IMR-90 (cell line): Measurements from ENCODE around the gene POLR1C. TPM values are rescaled to one million over a fixed set of nuclear protein-coding genes. Genes with fewer than 3 reads are reported as not detected.
A peak's percentile ranks its signal among the peaks of the same experiment; 100 is the strongest.

ENCODE experiments used
- ATAC-seq: fragments of 200-7000 bp; cut with Tn5 transposase; 2 replicates; pipeline ENCODE4 v1.9.1; 2020; ENCODE audit warnings: low read depth, mild to moderate bottlenecking, moderate library complexity
- BruUV-seq: library from RNA; stranded (reverse); fragments of 400-500 nt; replicated peaks from 2 replicates; lab custom pipeline; 2021; lab: Mats Ljungman, UMichigan
- CTCF ChIA-PET: fragments of 300-600 bp; formaldehyde crosslinking; extraction: SDS; loops from one replicate; lab custom pipeline; 2021; ENCODE audit warnings: antibody characterized with exemption; lab: Yijun Ruan, JAX
- POLR2A ChIA-PET: fragments of 300-600 bp; sonication (Branson Sonifier 250); formaldehyde crosslinking; loops from one replicate; lab custom pipeline; 2022; ENCODE audit warnings: antibody characterized with exemption; ENCODE audit not compliant: unreplicated experiment; lab: Charles Lee
- DNase-seq: peaks from one replicate; pipeline ENCODE4 v3.0.0; 2013
- H2AFZ ChIP-seq: replicated peaks from 2 replicates; pipeline ENCODE3; 2013; ENCODE audit warnings: low read length, mild to moderate bottlenecking; ENCODE audit not compliant: poor library complexity
- H2AK5ac ChIP-seq: 2 replicates; pipeline ENCODE4 v1.6.1; 2013; ENCODE audit warnings: low read depth, low read length, inconsistent platforms
- H2AK9ac ChIP-seq: replicated peaks from 2 replicates; pipeline ENCODE3; 2013; ENCODE audit warnings: mild to moderate bottlenecking, low read depth, low read length, moderate library complexity; ENCODE audit not compliant: poor library complexity
- H2BK120ac ChIP-seq: 2 replicates; pipeline ENCODE4 v1.6.1; 2013; ENCODE audit warnings: low read depth, low read length, inconsistent platforms
- H2BK15ac ChIP-seq: 3 replicates; pipeline ENCODE4 v1.6.1; 2013; ENCODE audit warnings: low read depth, low read length, inconsistent platforms
- H2BK20ac ChIP-seq: 2 replicates; pipeline ENCODE4 v1.6.1; 2013; ENCODE audit warnings: low read depth, mild to moderate bottlenecking, inconsistent platforms, low read length, moderate library complexity
- H2BK5ac ChIP-seq: 2 replicates; pipeline ENCODE4 v1.6.1; 2013; ENCODE audit warnings: mild to moderate bottlenecking, low read depth, low read length, inconsistent platforms; ENCODE audit not compliant: poor library complexity, severe bottlenecking
- H3K14ac ChIP-seq: replicated peaks from 2 replicates; pipeline ENCODE4 v1.6.1; 2013; ENCODE audit warnings: low read depth, low read length, inconsistent platforms
- H3K18ac ChIP-seq: 2 replicates; pipeline ENCODE4 v1.6.1; 2013; ENCODE audit warnings: low read depth, low read length, control low read depth
- H3K23ac ChIP-seq: 2 replicates; pipeline ENCODE4 v1.6.1; 2013; ENCODE audit warnings: low read depth, low read length, inconsistent platforms
- H3K27ac ChIP-seq: 2 replicates; pipeline ENCODE4 v1.5.1; 2013; ENCODE audit warnings: mild to moderate bottlenecking, control low read depth, low read length; ENCODE audit not compliant: insufficient read depth
- H3K27me3 ChIP-seq: 2 replicates; pipeline ENCODE4 v1.6.1; 2013; ENCODE audit warnings: low read length; ENCODE audit not compliant: control insufficient read depth, insufficient read depth
- H3K36me3 ChIP-seq: 2 replicates; pipeline ENCODE4 v1.6.1; 2013; ENCODE audit warnings: low read length, mixed read lengths; ENCODE audit not compliant: control insufficient read depth, insufficient read depth
- H3K4ac ChIP-seq: 2 replicates; pipeline ENCODE4 v1.6.1; 2013; ENCODE audit warnings: low read depth, low read length, inconsistent platforms
- H3K4me1 ChIP-seq: 2 replicates; pipeline ENCODE4 v1.6.1; 2013; ENCODE audit warnings: low read length, mixed read lengths; ENCODE audit not compliant: control insufficient read depth, insufficient read depth
- H3K4me2 ChIP-seq: 2 replicates; pipeline ENCODE4 v1.6.1; 2013; ENCODE audit warnings: low read depth, mild to moderate bottlenecking, control low read depth, low read length, moderate library complexity
- H3K4me3 ChIP-seq: 2 replicates; pipeline ENCODE4 v1.5.1; 2013; ENCODE audit warnings: low read depth, mild to moderate bottlenecking, control low read depth, low read length, moderate library complexity; ENCODE audit not compliant: insufficient read depth
- H3K56ac ChIP-seq: 2 replicates; pipeline ENCODE4 v1.6.1; 2013; ENCODE audit warnings: low read length, inconsistent platforms; ENCODE audit not compliant: insufficient read depth; ENCODE audit errors: extremely low read depth
- H3K79me1 ChIP-seq, 2 experiments: 2 replicates each; pipeline ENCODE4 v1.6.1; 2013; ENCODE audit warnings: low read length in 2 of 2, inconsistent platforms in 1 of 2, low read depth in 1 of 2
- H3K9ac ChIP-seq: 2 replicates; pipeline ENCODE4 v1.6.1; 2013; ENCODE audit warnings: low read depth, low read length, control low read depth
- H3K9me1 ChIP-seq: 2 replicates; pipeline ENCODE4 v1.6.1; 2013; ENCODE audit warnings: low read length, inconsistent platforms; ENCODE audit not compliant: insufficient read depth
- H3K9me3 ChIP-seq: 2 replicates; pipeline ENCODE4 v1.6.1; 2013; ENCODE audit warnings: low read length; ENCODE audit not compliant: control insufficient read depth, insufficient read depth
- H4K20me1 ChIP-seq: 2 replicates; pipeline ENCODE4 v1.6.1; 2013; ENCODE audit warnings: low read length, inconsistent platforms; ENCODE audit not compliant: insufficient read depth
- H4K5ac ChIP-seq: 2 replicates; pipeline ENCODE4 v1.6.1; 2013; ENCODE audit warnings: mild to moderate bottlenecking, low read depth, low read length, control low read depth
- H4K8ac ChIP-seq, 2 experiments: 2 replicates each; pipeline ENCODE4 v1.6.1; 2013; ENCODE audit warnings: low read depth in 2 of 2, low read length in 2 of 2, control low read depth in 1 of 2, inconsistent platforms in 1 of 2
- H4K91ac ChIP-seq: 2 replicates; pipeline ENCODE4 v1.6.1; 2013; ENCODE audit warnings: low read depth, low read length, inconsistent platforms; ENCODE audit not compliant: insufficient read depth
- CTCF ChIP-seq: conservative IDR thresholded peaks from 2 replicates; pipeline ENCODE4 v1.5.1; 2012; ENCODE audit warnings: mild to moderate bottlenecking, low read depth, low read length, improper control_type of control experiment
- ELK1 ChIP-seq: fragments of 150-350 bp; IDR thresholded peaks from 2 replicates; pipeline ENCODE4 v1.6.1; 2016; ENCODE audit warnings: low read depth, mild to moderate bottlenecking, low read length, moderate library complexity, borderline replicate concordance
- POLR2A ChIP-seq: IDR thresholded peaks from 2 replicates; pipeline ENCODE4 v1.6.1; 2012; ENCODE audit warnings: mild to moderate bottlenecking, low read depth, low read length
- WGBS, 2 experiments: methylation state at CpG; one replicate each; pipeline versions ENCODE4 v1.1.5 to v1.1.7; 2013; ENCODE audit warnings: missing lambda C conversion rate in 2 of 2; ENCODE audit not compliant: insufficient read length in 1 of 2; ENCODE audit errors: extremely low coverage in 2 of 2; 5-methylcytosine and 5-hydroxymethylcytosine counted together
- dilution Hi-C: fragments of 300-500 bp; cut with HindIII; formaldehyde crosslinking; loops from one replicate; pipeline ENCODE4 v1.14.3; 2018; ENCODE audit warnings: low sequenced_read_pairs; ENCODE audit not compliant: unreplicated experiment
- in situ Hi-C: fragments of 300-500 bp; cut with MboI; formaldehyde crosslinking; loops from 3 replicates; pipeline ENCODE4 v1.14.3; 2019; ENCODE audit warnings: low sequenced_read_pairs, inconsistent platforms, mixed read lengths
- intact Hi-C: fragments of 100-400 bp; cut with micrococcal nuclease; formaldehyde crosslinking; loops from 2 replicates; pipeline ENCODE4 v1.10.0; 2022
- polyA plus RNA-seq, 3 experiments: library from polyadenylated mRNA; depleted of rRNA; stranded (reverse); fragments of >200 nt; gene quantifications; 2 replicates each; pipeline ENCODE4 v1.2.3, GENCODE V29; 2012; ENCODE audit warnings: low replicate concordance in 1 of 3
- total RNA-seq: library from RNA; depleted of rRNA; stranded (reverse); fragments of >200 nt; gene quantifications from 2 replicates; pipeline ENCODE4 v1.2.3, GENCODE V29; 2012

The POLR1C gene
- total and polyA plus RNA-seq, 2 of the 4 experiments (the other 2 are of a cell fraction): 46.1 to 72.6 TPM

- Histone ChIP-seq H3K4me3 (no peak overlapping the region), H2AK9ac (peak overlapping the region; percentile 67), H3K14ac (0 out of 2 replicates have a peak overlapping the region, but pooled peaks have one; percentile 27), H2BK5ac (peak overlapping the region; percentile 71), H3K27ac (no peak overlapping the region), H3K18ac (no peak overlapping the region), H2BK120ac (peak overlapping the region; percentile 75), H3K4me1 (peaks cover 46% of the 10 kb centered on the region), H3K4me2 (no peak overlapping the region), H3K9me3 (no peaks in the 10 kb centered on the region), H3K9me1 (peaks cover 34% of the 10 kb centered on the region), H3K79me1 (peaks cover 34 to 61% of the 10 kb centered on the region in 2 experiments), H2AK5ac (peak overlapping the region; percentile 57), H4K91ac (peak overlapping the region; percentile 80), H3K27me3 (no peaks in the 10 kb centered on the region), H4K20me1 (peaks cover 22% of the 10 kb centered on the region; the same call in 1 of the 2 replicates), H3K4ac (peak overlapping the region; percentile 73), H4K8ac (peak overlapping the region in 1 of 2 experiments; percentile 54; a peak in 2 of 4 replicates), H3K23ac (peak overlapping the region; percentile 30; the same call in 1 of the 2 replicates), H3K36me3 (peaks cover 20% of the 10 kb centered on the region), H2BK15ac (peak overlapping the region; percentile 33; the same call in 2 of the 3 replicates), H3K56ac (no peak overlapping the region), H2BK20ac (peak overlapping the region; percentile 38), H2AFZ (peak overlapping the region; percentile 29), H3K9ac (no peak overlapping the region), H4K5ac (no peak overlapping the region)
- intact Hi-C loops: loop anchor here (5.0 kb wide), 1 partner anchor 128 kb away; the partner anchor contains the start of gene ZNF318
- BruUV-seq: no TSS peak
- in situ Hi-C loops: loop anchor here (5.0 to 10.0 kb wide), 2 partner anchors 33 to 51 kb away; no protein-coding TSS in a partner anchor
- ChIA-PET CTCF (interaction anchor here (0.5 to 3.3 kb wide), 4 partner anchors 11 to 43 kb away, joined by 3 to 17 read pairs (median 3); no protein-coding TSS in a partner anchor), POLR2A (interaction anchor here (0.5 kb wide), 1 partner anchor 12 kb away, joined by 3 read pairs; no protein-coding TSS in a partner anchor)
- whole genome bisulfite sequencing, 2 experiments: no CpG with 5 or more reads among the region's 4 CpGs
- dilution Hi-C loops: no loop called here
- TF ChIP-seq CTCF (peak; percentile 20; the same call in 1 of the 2 replicates), ELK1 (no peak), POLR2A (no peak)
- DNase-seq (no peak), ATAC-seq (no peak)
Observed at GRCh38 chr6:43495409-43495941, 21.4 kb upstream of the POLR1C start.
